ENCODE data around the gene AVEN. TPM values are rescaled to one million over a fixed set of nuclear protein-coding genes. Genes with fewer than 3 reads are reported as not detected.

Gene AVEN
- total RNA-seq, 1 donor from 2014 or later = 8.6 TPM

DNA sequence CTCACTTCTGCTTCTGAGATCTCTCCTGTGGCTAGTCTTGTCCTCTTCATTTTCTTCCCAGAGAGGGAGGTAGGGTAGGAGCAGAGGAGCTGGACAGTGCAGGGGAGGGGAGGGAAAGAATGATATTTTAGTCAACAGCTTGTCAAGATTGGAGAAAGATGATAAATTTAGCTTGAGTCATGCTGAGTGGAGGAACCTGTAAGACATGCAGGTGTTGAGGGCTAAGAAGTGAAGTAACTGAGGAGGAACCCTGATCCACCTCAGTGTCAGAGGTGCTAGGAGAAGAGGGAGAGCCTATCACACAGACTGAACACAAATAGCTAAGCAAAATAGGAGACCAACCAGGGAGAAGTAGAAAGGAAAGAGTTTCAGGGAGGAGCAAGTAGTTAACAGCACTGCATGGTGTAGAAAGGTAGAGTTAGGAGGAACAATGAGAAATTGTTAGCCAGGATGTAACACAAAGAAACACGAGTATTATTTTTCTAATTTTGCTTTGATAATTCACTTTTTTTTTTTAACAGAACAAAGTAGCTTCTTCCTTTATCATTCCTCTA, 178.9 kb downstream of the AVEN start:
- no peaks in the 10 kb centered on the region for H3K27me3 Mint-ChIP-seq (ENCODE audit: low read depth)
- peaks cover 8% of the 10 kb centered on the region for H3K36me3 Mint-ChIP-seq
- H3K4me1 Mint-ChIP-seq = no peaks in the 10 kb centered on the region
- no peak overlapping the region for H3K4me3 Mint-ChIP-seq
- no peaks in the 10 kb centered on the region for H3K9me3 Mint-ChIP-seq
- TF ChIP-seq, protein P1, sequence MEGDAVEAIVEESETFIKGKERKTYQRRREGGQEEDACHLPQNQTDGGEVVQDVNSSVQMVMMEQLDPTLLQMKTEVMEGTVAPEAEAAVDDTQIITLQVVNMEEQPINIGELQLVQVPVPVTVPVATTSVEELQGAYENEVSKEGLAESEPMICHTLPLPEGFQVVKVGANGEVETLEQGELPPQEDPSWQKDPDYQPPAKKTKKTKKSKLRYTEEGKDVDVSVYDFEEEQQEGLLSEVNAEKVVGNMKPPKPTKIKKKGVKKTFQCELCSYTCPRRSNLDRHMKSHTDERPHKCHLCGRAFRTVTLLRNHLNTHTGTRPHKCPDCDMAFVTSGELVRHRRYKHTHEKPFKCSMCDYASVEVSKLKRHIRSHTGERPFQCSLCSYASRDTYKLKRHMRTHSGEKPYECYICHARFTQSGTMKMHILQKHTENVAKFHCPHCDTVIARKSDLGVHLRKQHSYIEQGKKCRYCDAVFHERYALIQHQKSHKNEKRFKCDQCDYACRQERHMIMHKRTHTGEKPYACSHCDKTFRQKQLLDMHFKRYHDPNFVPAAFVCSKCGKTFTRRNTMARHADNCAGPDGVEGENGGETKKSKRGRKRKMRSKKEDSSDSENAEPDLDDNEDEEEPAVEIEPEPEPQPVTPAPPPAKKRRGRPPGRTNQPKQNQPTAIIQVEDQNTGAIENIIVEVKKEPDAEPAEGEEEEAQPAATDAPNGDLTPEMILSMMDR (IDR thresholded peaks at IDR 0.05; ENCODE audit: unreplicated experiment) = no peak
- no peak overlapping the region for H3K27ac Mint-ChIP-seq
- DNase-seq (ENCODE audit: low spot score in 2 of 2, unreplicated experiment in 2 of 2) = no peak

DNA sequence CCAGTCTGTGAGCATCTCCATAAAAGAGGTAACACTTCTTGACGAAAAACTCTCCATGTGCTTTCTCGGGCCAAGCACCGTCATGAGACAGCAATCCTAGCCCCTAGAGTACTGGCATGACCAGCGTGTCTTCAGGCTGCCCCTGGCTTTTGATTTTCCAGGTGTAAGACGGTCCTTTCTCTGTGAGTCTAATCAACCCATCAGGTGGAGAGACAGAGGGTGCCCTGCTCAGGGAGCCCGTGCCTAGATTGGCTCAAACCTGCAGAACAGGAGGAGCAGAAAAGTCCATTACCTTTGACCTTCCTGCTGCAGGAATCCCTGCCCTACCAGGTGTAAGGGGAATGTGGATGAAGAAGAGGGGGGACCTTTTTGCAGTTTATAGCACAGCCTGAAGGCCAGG, 180.2 kb downstream of the AVEN start:
- Mint-ChIP-seq H3K9me3 (no peaks in the 10 kb centered on the region), H3K4me3 (no peak overlapping the region), H3K27me3 (ENCODE audit: low read depth) (no peaks in the 10 kb centered on the region), H3K4me1 (no peaks in the 10 kb centered on the region), H3K36me3 (peaks cover 9% of the 10 kb centered on the region), H3K27ac (no peak overlapping the region)
- TF ChIP-seq, protein P1 (IDR thresholded peaks at IDR 0.05; ENCODE audit: unreplicated experiment) = no peak
- no peak for DNase-seq (ENCODE audit: low spot score in 2 of 2, unreplicated experiment in 2 of 2)

DNA sequence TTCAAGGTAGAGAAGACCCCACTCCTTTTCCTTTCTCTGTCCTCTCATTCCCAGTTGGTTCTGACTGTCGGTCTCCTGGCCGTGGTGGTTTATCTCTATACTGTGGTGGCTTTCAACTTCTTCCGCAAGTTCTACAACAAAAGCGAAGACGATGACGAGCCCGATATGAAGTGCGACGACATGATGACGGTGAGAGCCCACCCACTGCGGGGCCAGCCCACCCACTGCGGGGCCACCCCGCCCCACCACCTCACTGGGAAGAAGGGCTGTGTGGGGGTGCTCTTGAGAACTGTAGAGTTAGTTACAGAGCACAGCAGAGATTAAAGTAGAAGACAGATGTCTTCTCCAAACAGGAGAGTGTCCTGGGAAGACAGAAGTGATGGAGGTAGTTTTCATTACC, 181.3 kb downstream of the AVEN start:
- Mint-ChIP-seq H3K27me3 (ENCODE audit: low read depth) (no peaks in the 10 kb centered on the region), H3K36me3 (peaks cover 9% of the 10 kb centered on the region), H3K27ac (no peak overlapping the region), H3K4me1 (no peaks in the 10 kb centered on the region), H3K4me3 (no peak overlapping the region), H3K9me3 (no peaks in the 10 kb centered on the region)
- TF ChIP-seq, protein P1 (IDR thresholded peaks at IDR 0.05; ENCODE audit: unreplicated experiment) = no peak
- DNase-seq (ENCODE audit: low spot score in 2 of 2, unreplicated experiment in 2 of 2) = no peak

DNA sequence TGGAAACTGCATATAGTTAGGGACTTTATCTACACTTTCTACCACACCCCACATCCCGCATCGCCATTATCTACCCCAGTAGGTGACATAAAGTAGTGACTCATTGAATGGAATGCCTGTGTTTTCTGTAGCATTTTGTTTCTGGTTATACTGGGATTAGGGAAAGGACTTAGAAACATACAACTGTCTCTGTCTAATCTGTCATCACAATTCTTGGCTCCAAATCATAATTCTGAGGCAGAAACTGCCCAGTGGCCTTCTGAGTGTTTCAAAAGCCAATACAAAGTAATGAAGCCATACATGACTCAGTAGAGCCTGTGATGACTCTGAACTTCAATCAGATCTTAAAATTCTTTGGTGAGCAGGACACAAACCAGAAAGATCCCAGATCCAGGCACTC, 186.4 kb downstream of the AVEN start:
- TF ChIP-seq, protein P1 (IDR thresholded peaks at IDR 0.05; ENCODE audit: unreplicated experiment) = no peak
- H3K27me3 Mint-ChIP-seq (ENCODE audit: low read depth) = no peaks in the 10 kb centered on the region
- no peaks in the 10 kb centered on the region for H3K9me3 Mint-ChIP-seq
- peaks cover 6% of the 10 kb centered on the region for H3K36me3 Mint-ChIP-seq
- no peak for DNase-seq (ENCODE audit: low spot score in 2 of 2, unreplicated experiment in 2 of 2)
- H3K4me3 Mint-ChIP-seq = no peak overlapping the region
- no peak overlapping the region for H3K27ac Mint-ChIP-seq
- H3K4me1 Mint-ChIP-seq = no peaks in the 10 kb centered on the region

DNA sequence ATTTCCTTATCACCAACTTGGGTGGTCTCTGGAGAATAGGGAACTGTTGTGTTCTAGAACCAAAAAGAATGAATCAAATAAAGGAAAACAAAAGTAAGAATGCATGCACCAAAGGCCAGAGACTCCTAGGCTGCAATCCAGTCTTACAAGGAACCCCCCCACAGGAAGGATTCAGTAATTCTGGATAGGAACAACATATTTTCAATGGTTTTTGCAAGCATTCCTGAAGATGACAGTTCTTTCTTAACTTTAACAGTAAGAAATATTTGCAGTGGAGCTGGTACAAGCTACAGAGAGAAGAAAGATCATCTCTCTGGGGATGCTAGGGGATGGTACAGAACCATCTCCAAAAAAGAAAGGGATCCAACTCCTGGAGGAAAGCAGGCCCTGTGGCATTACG, 186.9 kb downstream of the AVEN start:
- Mint-ChIP-seq H3K4me1 (no peaks in the 10 kb centered on the region), H3K36me3 (peaks cover 2% of the 10 kb centered on the region), H3K27ac (no peak overlapping the region), H3K4me3 (no peak overlapping the region), H3K27me3 (ENCODE audit: low read depth) (no peaks in the 10 kb centered on the region), H3K9me3 (no peaks in the 10 kb centered on the region)
- no peak for DNase-seq (ENCODE audit: low spot score in 2 of 2, unreplicated experiment in 2 of 2)
- TF ChIP-seq, protein P1 (IDR thresholded peaks at IDR 0.05; ENCODE audit: unreplicated experiment) = no peak

DNA sequence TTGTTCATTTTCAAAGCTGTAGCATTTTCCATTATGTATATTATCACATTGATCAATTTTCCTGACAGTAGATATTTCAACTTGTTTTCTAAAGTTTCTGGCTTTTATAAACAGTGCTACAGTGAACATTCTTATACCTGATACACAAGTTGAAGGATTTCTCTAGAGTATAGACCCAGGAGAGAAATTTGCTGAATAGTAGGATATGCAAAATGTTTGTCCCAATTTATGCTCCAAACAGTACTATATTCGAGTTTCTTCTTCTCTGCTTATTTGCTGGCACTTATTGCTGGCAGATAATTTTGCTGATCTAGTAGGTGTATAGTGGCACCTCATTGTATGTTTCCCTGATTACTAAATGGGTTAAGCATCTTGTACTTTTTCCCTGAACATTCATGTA, 187.9 kb downstream of the AVEN start:
- Mint-ChIP-seq H3K36me3 (peaks cover 2% of the 10 kb centered on the region), H3K27ac (no peak overlapping the region), H3K9me3 (no peaks in the 10 kb centered on the region), H3K4me1 (peaks cover 7% of the 10 kb centered on the region), H3K4me3 (no peak overlapping the region), H3K27me3 (ENCODE audit: low read depth) (no peaks in the 10 kb centered on the region)
- TF ChIP-seq, protein P1 (IDR thresholded peaks at IDR 0.05; ENCODE audit: unreplicated experiment) = no peak
- no peak for DNase-seq (ENCODE audit: low spot score in 2 of 2, unreplicated experiment in 2 of 2)

Measured in mesothelial cell of epicardium (in vitro differentiated cells).